ENCODE measurements around the gene DISC1.
A peak's percentile ranks its signal among the peaks of the same experiment; 100 is the strongest.
"Not testable (repeated sequence)": the region's sequence is repeated elsewhere in the genome, so short reads cannot be mapped to it uniquely, and the experiment has no call there.

DISC1 gene

GRCh38 chr1:231774719-231775335 lies 148.2 kb downstream of the DISC1 start:
- no peak for DNase-seq (ENCODE audit: low spot score)

GRCh38 chr1:231776010-231776756 lies 149.6 kb downstream of the DISC1 start:
- DNase-seq (ENCODE audit: low spot score) = no peak

GRCh38 chr1:231776757-231777062 lies 150.1 kb downstream of the DISC1 start:
- no peak for DNase-seq (ENCODE audit: low spot score)

GRCh38 chr1:231778009-231778719 lies 151.6 kb downstream of the DISC1 start:
- DNase-seq (ENCODE audit: low spot score) = peak; percentile 53

- no peak for DNase-seq (ENCODE audit: low spot score)
Observed at GRCh38 chr1:231779081-231779480, 152.5 kb downstream of the DISC1 start.

- peak; percentile 21 for DNase-seq (ENCODE audit: low spot score)
Observed at GRCh38 chr1:231781892-231782291, 155.3 kb downstream of the DISC1 start.

GRCh38 chr1:231785073-231785472 lies 158.5 kb downstream of the DISC1 start:
- DNase-seq (ENCODE audit: low spot score) = not testable (repeated sequence)

- no peak for DNase-seq (ENCODE audit: low spot score)
Observed at GRCh38 chr1:231786126-231786525, 159.5 kb downstream of the DISC1 start.

- DNase-seq (ENCODE audit: low spot score) = no peak
Observed at GRCh38 chr1:231792634-231793033, 166.0 kb downstream of the DISC1 start.

GRCh38 chr1:231793893-231794292 lies 167.3 kb downstream of the DISC1 start:
- DNase-seq (ENCODE audit: low spot score) = no peak

GRCh38 chr1:231796141-231796540 lies 169.6 kb downstream of the DISC1 start:
- no peak for DNase-seq (ENCODE audit: low spot score)

GRCh38 chr1:231799363-231799986 lies 172.9 kb downstream of the DISC1 start:
- no peak for DNase-seq (ENCODE audit: low spot score)

- no peak for DNase-seq (ENCODE audit: low spot score)
Observed at GRCh38 chr1:231800108-231800507, 173.5 kb downstream of the DISC1 start.

- no peak for DNase-seq (ENCODE audit: low spot score)
Observed at GRCh38 chr1:231801042-231801585, 174.5 kb downstream of the DISC1 start.

GRCh38 chr1:231803353-231803752 lies 176.8 kb downstream of the DISC1 start:
- DNase-seq (ENCODE audit: low spot score) = no peak

- DNase-seq (ENCODE audit: low spot score) = peak; percentile 37
Observed at GRCh38 chr1:231806623-231807495, 180.3 kb downstream of the DISC1 start.

- no peak for DNase-seq (ENCODE audit: low spot score)
Observed at GRCh38 chr1:231807541-231807940, 181.0 kb downstream of the DISC1 start.

GRCh38 chr1:231808116-231808515 lies 181.5 kb downstream of the DISC1 start:
- DNase-seq (ENCODE audit: low spot score) = no peak

- DNase-seq (ENCODE audit: low spot score) = no peak
Observed at GRCh38 chr1:231808990-231809389, 182.4 kb downstream of the DISC1 start.

- no peak for DNase-seq (ENCODE audit: low spot score)
Observed at GRCh38 chr1:231810415-231810814, 183.8 kb downstream of the DISC1 start.

- no peak for DNase-seq (ENCODE audit: low spot score)
Observed at GRCh38 chr1:231814021-231814420, 187.4 kb downstream of the DISC1 start.

Data from putamen (tissue), 1 donor.